ENCODE measurements around the gene PUM2. TPM values are rescaled to one million over a fixed set of nuclear protein-coding genes. Genes with fewer than 3 reads are reported as not detected.

The PUM2 gene
- total and polyA plus RNA-seq, 2 of the 8 experiments (the other 6 are each of a cell fraction or from before 2014, with no cell fraction given) = 46.6 to 114 TPM

DNA sequence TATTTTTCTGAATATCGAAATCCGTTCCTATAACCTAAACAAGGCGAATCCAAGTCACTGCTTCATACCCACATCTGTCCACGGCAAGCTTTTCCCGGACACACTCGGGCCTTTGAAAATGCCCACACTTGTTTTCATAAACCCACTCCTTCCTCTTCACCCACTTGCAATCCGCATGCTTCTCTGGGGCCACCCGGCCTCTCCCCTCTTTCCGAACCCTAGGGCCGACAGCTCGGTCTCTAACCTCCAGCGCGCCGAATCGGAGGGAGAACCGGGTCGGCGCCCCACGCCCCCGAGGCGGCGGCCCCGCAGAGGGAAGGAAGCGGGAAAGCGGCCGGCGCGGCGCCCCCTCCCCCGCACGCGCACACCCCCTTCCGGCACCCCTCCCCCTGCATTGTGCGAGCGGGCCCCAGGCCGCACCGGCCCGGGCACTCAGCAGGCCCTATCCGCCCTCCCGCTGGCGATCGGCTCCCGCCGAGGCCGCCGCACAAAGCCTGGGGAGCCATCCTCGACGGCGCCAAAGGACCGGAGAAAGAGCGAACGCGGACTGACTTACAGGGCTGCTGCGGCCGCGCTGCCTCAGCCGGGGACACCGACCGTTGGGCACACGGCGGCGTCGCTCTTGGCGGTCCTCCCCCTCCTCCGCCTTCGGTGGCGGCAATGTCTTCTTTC lies 467 bp downstream of the PUM2 start:
- Histone ChIP-seq H3K9ac (replicated peaks in 1 of 4; ENCODE audit: extremely low read depth in 1 of 4, low read depth in 3 of 4, low read length in 3 of 4) (peak overlapping the region; percentile 99 to 100 (median 100)), H2AK5ac (ENCODE audit: low read depth, low read length) (no peak overlapping the region), H4K8ac (ENCODE audit: extremely low read depth, insufficient read depth, low read length) (peak overlapping the region; percentile 100; the same call in 1 of the 2 replicates), H2BK20ac (ENCODE audit: low read length) (0 out of 2 replicates have a peak overlapping the region, but pooled peaks have one; percentile 34), H3K36me3 (ENCODE audit: control insufficient read depth in 2 of 4, insufficient read depth in 4 of 4, low read length in 3 of 4) (peaks cover 0 to 4% (median 0%) of the 10 kb centered on the region in 4 experiments; a peak in 1 of 8 replicates), H2BK12ac (ENCODE audit: low read depth, low read length) (peak overlapping the region; percentile 88; the same call in 1 of the 2 replicates), H3K4me2 (ENCODE audit: insufficient read depth in 1 of 2, low read depth in 2 of 2, low read length in 2 of 2) (peak overlapping the region; percentile 40 to 68), H4K5ac (ENCODE audit: insufficient read length, low read depth, low read length) (peak overlapping the region; percentile 99), H3K79me2 (ENCODE audit: control insufficient read depth in 1 of 2, insufficient read depth in 2 of 2, low read length in 2 of 2) (peaks cover 41 to 49% of the 10 kb centered on the region in 2 experiments), H3K27ac (ENCODE audit: low read depth, low read length) (peak overlapping the region; percentile 100), H3K27me3 (replicated peaks in 1 of 4; ENCODE audit: control insufficient read depth in 3 of 4, extremely low read depth in 1 of 4, insufficient read depth in 3 of 4, low read length in 3 of 4) (no peaks in the 10 kb centered on the region), H4K91ac (replicated peaks; ENCODE audit: insufficient read length, low read length) (peak overlapping the region; percentile 99), H3K4ac (replicated peaks; ENCODE audit: insufficient read length, low read depth, low read length) (peak overlapping the region; percentile 100), H2BK15ac (ENCODE audit: low read length) (peak overlapping the region; percentile 36; the same call in 1 of the 2 replicates), H3K56ac (replicated peaks; ENCODE audit: insufficient read length, low read depth, low read length) (peak overlapping the region; percentile 96), H3K23me2 (ENCODE audit: low read depth, low read length) (peaks cover 8% of the 10 kb centered on the region), H2BK120ac (replicated peaks; ENCODE audit: low read depth, low read length) (peak overlapping the region; percentile 61), H3K18ac (ENCODE audit: extremely low read depth, low read length) (peak overlapping the region; percentile 84), H3K9me3 (ENCODE audit: insufficient read depth in 2 of 2, low read depth in 1 of 2, low read length in 1 of 2) (no peaks in the 10 kb centered on the region), H3K4me1 (replicated peaks in 1 of 4; ENCODE audit: control insufficient read depth in 3 of 4, insufficient read depth in 4 of 4, low read length in 3 of 4) (peaks cover 5 to 15% (median 12%) of the 10 kb centered on the region in 4 experiments), H2AFZ (ENCODE audit: low read length) (peak overlapping the region; percentile 54; the same call in 1 of the 2 replicates), H3K4me3 (ENCODE audit: extremely low read depth in 1 of 4, insufficient read depth in 2 of 4, low read depth in 3 of 4, low read length in 4 of 4) (peak overlapping the region; percentile 84 to 100 (median 92)), H2BK5ac (ENCODE audit: low read depth, low read length) (peak overlapping the region; percentile 99), H3K79me1 (ENCODE audit: low read depth, low read length) (peaks cover 1% of the 10 kb centered on the region; the same call in 1 of the 2 replicates), H3K23ac (ENCODE audit: insufficient read length) (no peak overlapping the region), H3K14ac (ENCODE audit: insufficient read length) (no peak overlapping the region), H4K20me1 (replicated peaks in 1 of 2; ENCODE audit: control insufficient read depth in 1 of 2, insufficient read depth in 2 of 2, low read length in 2 of 2) (peaks cover 13 to 17% of the 10 kb centered on the region in 2 experiments)
- ChIA-PET POLR2A (ENCODE audit: partially characterized antibody) (interaction anchor here (0.6 to 2.7 kb wide), 11 partner anchors 13 to 162 kb away, joined by 3 to 23 read pairs (median 4); partner anchors contain the start of gene RHOB), CTCF (ENCODE audit: partially characterized antibody) (interaction anchor here (1.3 to 1.9 kb wide), 2 partner anchors 59 to 74 kb away, joined by 5 read pairs; no protein-coding TSS in a partner anchor)
- WGBS, 2 experiments (ENCODE audit: extremely low coverage in 1 of 2, insufficient coverage in 1 of 2, insufficient read length in 1 of 2, insufficient replicate concordance in 2 of 2, low coverage in 1 of 2, low lambda C conversion rate in 2 of 2, missing lambda C conversion rate in 1 of 2) = 1% methylated on average over 16 of the region's 67 CpGs; no CpG with 5 or more reads in 1 of the 2 experiments
- FAIRE-seq (no peak), DNase-seq (ENCODE audit: low read depth in 1 of 2, low spot score in 2 of 2) (peak in 1 of 2 experiments; percentile 78)
- TF ChIP-seq SP2 (IDR thresholded peaks at IDR 0.05; ENCODE audit: low read length) (no peak), POLR2A (IDR thresholded peaks at IDR 0.05; ENCODE audit: control extremely low read depth in 1 of 2, low read depth in 2 of 2, low read length in 2 of 2) (peak; percentile 70 to 72), KDM1A (IDR thresholded peaks at IDR 0.05; ENCODE audit: borderline replicate concordance, low read length) (peak; percentile 89; the same call in 1 of the 2 replicates), TCF12 (IDR thresholded peaks at IDR 0.05; ENCODE audit: low read depth, low read length) (no peak), PHF8 (conservative IDR thresholded peaks at IDR 0.05; ENCODE audit: low read depth, low read length) (peak; percentile 88), SIRT6 (IDR thresholded peaks at IDR 0.05; ENCODE audit: low read length) (no peak), JUN (IDR thresholded peaks at IDR 0.05; ENCODE audit: low read depth, low read length) (no peak), GABPA (IDR thresholded peaks at IDR 0.05; ENCODE audit: borderline replicate concordance, insufficient read depth, low read length) (no peak), SP1 (IDR thresholded peaks at IDR 0.05; ENCODE audit: low read depth, low read length) (no peak), POU5F1 (IDR thresholded peaks at IDR 0.05; ENCODE audit: low read depth, low read length) (no peak), ASH2L (IDR thresholded peaks at IDR 0.05; ENCODE audit: low read length) (peak; percentile 67), CBX5 (IDR thresholded peaks at IDR 0.05; ENCODE audit: low read depth, low read length) (no peak)
- TF ChIP-seq, protein P1, sequence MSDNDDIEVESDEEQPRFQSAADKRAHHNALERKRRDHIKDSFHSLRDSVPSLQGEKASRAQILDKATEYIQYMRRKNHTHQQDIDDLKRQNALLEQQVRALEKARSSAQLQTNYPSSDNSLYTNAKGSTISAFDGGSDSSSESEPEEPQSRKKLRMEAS (IDR thresholded peaks at IDR 0.05) = peak; percentile 87

All from H1 (cell line).